H1 (cell line): ENCODE results near the gene LGALS12.

Source experiments
- NRF1 ChIP-seq: IDR thresholded peaks from 2 replicates; pipeline ENCODE4 v1.6.1; 2011; ENCODE audit warnings: mild to moderate bottlenecking, low read depth, low read length, improper control_type of control experiment
- POLR2A ChIP-seq, 2 experiments: IDR thresholded peaks; 1 replicate in 1 of 2; 2 replicates in 1 of 2; pipeline ENCODE4 v1.6.1; 2011; ENCODE audit warnings: low read depth in 2 of 2, low read length in 2 of 2, mild to moderate bottlenecking in 2 of 2; ENCODE audit errors: control extremely low read depth in 1 of 2
- TF ChIP-seq, protein P1 (sequence below), 3 experiments: IDR thresholded peaks; 1 replicate in 2 of 3; 2 replicates in 1 of 3; pipeline versions ENCODE4 v1.5.1 to v1.6.1; 2011; ENCODE audit warnings: low read length in 3 of 3, mild to moderate bottlenecking in 3 of 3, inconsistent platforms in 2 of 3, low read depth in 1 of 3, moderate library complexity in 1 of 3; ENCODE audit not compliant: insufficient read depth in 1 of 3; ENCODE audit errors: control extremely low read depth in 1 of 3

DNA sequence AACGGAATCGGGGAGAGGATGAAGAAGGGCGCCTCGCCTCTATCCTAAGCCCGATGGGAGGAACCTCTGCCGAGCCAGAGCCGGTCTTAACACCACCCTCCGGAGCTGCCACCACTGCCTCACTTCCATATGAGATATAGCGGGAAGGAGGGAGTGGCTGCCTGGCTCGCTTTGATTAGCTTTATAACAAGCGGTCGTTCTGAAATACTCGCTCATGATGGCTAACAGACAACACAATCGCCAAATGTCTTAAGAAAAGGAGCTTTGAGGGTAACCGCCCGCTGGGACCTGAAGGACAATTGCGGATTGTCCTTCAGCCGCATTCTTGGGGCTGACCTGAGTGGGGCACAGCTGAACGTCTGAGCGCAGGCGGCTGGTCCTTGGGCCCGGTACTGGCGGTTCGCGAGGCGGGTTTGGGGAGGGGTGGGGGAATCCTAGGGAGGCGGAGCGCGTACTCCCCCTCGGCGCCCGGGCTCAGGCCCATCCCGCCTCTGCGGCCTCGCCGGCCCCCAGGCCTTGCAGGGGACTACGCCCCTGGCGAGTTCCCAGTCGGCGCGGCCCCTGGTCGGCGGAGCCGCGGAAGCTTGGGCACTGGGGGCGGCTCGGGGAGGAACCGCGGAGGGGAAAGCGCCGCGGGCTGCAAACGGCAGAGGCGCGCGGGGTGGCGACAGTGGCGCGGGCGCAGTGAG, 15.2 kb upstream of the LGALS12 start, which contains the start of gene PLAAT5:
- no peak for TF ChIP-seq NRF1
- TF ChIP-seq, protein P1, sequence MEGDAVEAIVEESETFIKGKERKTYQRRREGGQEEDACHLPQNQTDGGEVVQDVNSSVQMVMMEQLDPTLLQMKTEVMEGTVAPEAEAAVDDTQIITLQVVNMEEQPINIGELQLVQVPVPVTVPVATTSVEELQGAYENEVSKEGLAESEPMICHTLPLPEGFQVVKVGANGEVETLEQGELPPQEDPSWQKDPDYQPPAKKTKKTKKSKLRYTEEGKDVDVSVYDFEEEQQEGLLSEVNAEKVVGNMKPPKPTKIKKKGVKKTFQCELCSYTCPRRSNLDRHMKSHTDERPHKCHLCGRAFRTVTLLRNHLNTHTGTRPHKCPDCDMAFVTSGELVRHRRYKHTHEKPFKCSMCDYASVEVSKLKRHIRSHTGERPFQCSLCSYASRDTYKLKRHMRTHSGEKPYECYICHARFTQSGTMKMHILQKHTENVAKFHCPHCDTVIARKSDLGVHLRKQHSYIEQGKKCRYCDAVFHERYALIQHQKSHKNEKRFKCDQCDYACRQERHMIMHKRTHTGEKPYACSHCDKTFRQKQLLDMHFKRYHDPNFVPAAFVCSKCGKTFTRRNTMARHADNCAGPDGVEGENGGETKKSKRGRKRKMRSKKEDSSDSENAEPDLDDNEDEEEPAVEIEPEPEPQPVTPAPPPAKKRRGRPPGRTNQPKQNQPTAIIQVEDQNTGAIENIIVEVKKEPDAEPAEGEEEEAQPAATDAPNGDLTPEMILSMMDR (IDR thresholded peaks at IDR 0.05; ENCODE audit: control extremely low read depth in 1 of 3, insufficient read depth in 1 of 3, low read depth in 1 of 3, low read length in 3 of 3): no peak
- TF ChIP-seq POLR2A (IDR thresholded peaks at IDR 0.05; ENCODE audit: control extremely low read depth in 1 of 2, low read depth in 2 of 2, low read length in 2 of 2): no peak; a peak in 1 of 3 replicates
